ENCODE results near the gene MPDZ. TPM values are rescaled to one million over a fixed set of nuclear protein-coding genes. Genes with fewer than 3 reads are reported as not detected.

MPDZ gene
- total and polyA plus RNA-seq, 2 of the 13 experiments (the other 11 are each of a cell fraction or from before 2014, with no cell fraction given) = 12.4 to 14.7 TPM

GRCh38 chr9:13160051-13160450 lies 119.4 kb downstream of the MPDZ start:
- ChIA-PET CTCF (ENCODE audit: low intra/inter-chr PET ratio, low total read pairs) (no interaction called here), POLR2A (no interaction called here)
- intact Hi-C loops (cut with micrococcal nuclease; ENCODE audit: unreplicated experiment) (no loop called here), in situ Hi-C loops (cut with HindIII; ENCODE audit: extremely low pct_ligation_motif_present, low pct_unique_long_range_greater_than_20kb) (no loop called here)
- Histone ChIP-seq H3K36me3 (replicated peaks in 1 of 2; ENCODE audit: control insufficient read depth in 1 of 2, insufficient read depth in 2 of 2, low read length in 2 of 2) (no peaks in the 10 kb centered on the region), H3K4me3 (replicated peaks in 1 of 3; ENCODE audit: insufficient read depth in 1 of 3, low read depth in 2 of 3, low read length in 3 of 3) (no peak overlapping the region), H3K4me1 (ENCODE audit: insufficient read depth, low read length) (no peaks in the 10 kb centered on the region), H3K4me2 (ENCODE audit: low read depth, low read length) (no peak overlapping the region), H3K27me3 (ENCODE audit: control insufficient read depth in 1 of 2, insufficient read depth in 2 of 2, low read length in 2 of 2) (no peaks in the 10 kb centered on the region), H3K9me3 (ENCODE audit: low read length) (no peaks in the 10 kb centered on the region), H2AFZ (ENCODE audit: low read length) (no peak overlapping the region), H3K27ac (ENCODE audit: extremely low read length, insufficient read depth, low read length) (no peak overlapping the region), H3K9ac (ENCODE audit: insufficient read depth, low read depth, low read length) (no peak overlapping the region), H4K20me1 (ENCODE audit: insufficient read depth, low read length) (no peaks in the 10 kb centered on the region), H3K79me2 (ENCODE audit: insufficient read depth, low read length) (no peaks in the 10 kb centered on the region)
- BruUV-seq (replicated peaks) = no TSS peak
- DNase-seq (ENCODE audit: low spot score) (no peak), ATAC-seq (no peak), FAIRE-seq (no peak)
- WGBS (ENCODE audit: low lambda C conversion rate) = 91% methylated on average over 1 of the region's 1 CpG
- no peak for TF ChIP-seq SIX1 (CRISPR knock-in tag; IDR thresholded peaks at IDR 0.05; ENCODE audit: borderline replicate concordance)
- TF ChIP-seq ZSCAN25 (CRISPR knock-in tag; IDR thresholded peaks at IDR 0.05) = no peak
- TF ChIP-seq ZBTB44 (CRISPR knock-in tag; IDR thresholded peaks at IDR 0.05) = no peak
- TF ChIP-seq MTF1 (CRISPR knock-in tag; IDR thresholded peaks at IDR 0.05) = no peak
- no peak for TF ChIP-seq SAFB2 (CRISPR knock-in tag; IDR thresholded peaks at IDR 0.05; ENCODE audit: borderline replicate concordance, low read depth)
- no peak for TF ChIP-seq PCBP1 (IDR thresholded peaks at IDR 0.05; ENCODE audit: borderline replicate concordance, low read depth, low read length)
- TF ChIP-seq ZNF660 (CRISPR knock-in tag; IDR thresholded peaks at IDR 0.05; ENCODE audit: borderline replicate concordance, low read depth) = no peak
- TF ChIP-seq CBX2 (IDR thresholded peaks at IDR 0.05; ENCODE audit: low read depth, low read length) = no peak
- TF ChIP-seq CBX2 (CRISPR knock-in tag; IDR thresholded peaks at IDR 0.05; ENCODE audit: low read depth) = no peak
- no peak for TF ChIP-seq ZNF549 (CRISPR knock-in tag; IDR thresholded peaks at IDR 0.05)
- no peak for TF ChIP-seq ZNF34 (CRISPR knock-in tag; IDR thresholded peaks at IDR 0.05; ENCODE audit: borderline replicate concordance)
- no peak for TF ChIP-seq ZNF570 (CRISPR knock-in tag; IDR thresholded peaks at IDR 0.05; ENCODE audit: borderline replicate concordance)
- no peak for TF ChIP-seq IRF1 (CRISPR knock-in tag; IDR thresholded peaks at IDR 0.05; ENCODE audit: low read depth)
- TF ChIP-seq ATF7 (IDR thresholded peaks at IDR 0.05) = no peak
- TF ChIP-seq ATF7 (CRISPR knock-in tag; IDR thresholded peaks at IDR 0.05) = no peak
- no peak for TF ChIP-seq CREBL2 (CRISPR knock-in tag; IDR thresholded peaks at IDR 0.05; ENCODE audit: borderline replicate concordance)
- TF ChIP-seq TAF15 (IDR thresholded peaks at IDR 0.05; ENCODE audit: low read depth, low read length, poor library complexity, severe bottlenecking) = no peak
- no peak for TF ChIP-seq ZNF572 (CRISPR knock-in tag; IDR thresholded peaks at IDR 0.05)
- TF ChIP-seq SMYD3 (CRISPR knock-in tag; IDR thresholded peaks at IDR 0.05) = no peak
- no peak for TF ChIP-seq ZNF576 (CRISPR knock-in tag; IDR thresholded peaks at IDR 0.05)
